Measurements from ENCODE around the gene DNAH1.

DNA sequence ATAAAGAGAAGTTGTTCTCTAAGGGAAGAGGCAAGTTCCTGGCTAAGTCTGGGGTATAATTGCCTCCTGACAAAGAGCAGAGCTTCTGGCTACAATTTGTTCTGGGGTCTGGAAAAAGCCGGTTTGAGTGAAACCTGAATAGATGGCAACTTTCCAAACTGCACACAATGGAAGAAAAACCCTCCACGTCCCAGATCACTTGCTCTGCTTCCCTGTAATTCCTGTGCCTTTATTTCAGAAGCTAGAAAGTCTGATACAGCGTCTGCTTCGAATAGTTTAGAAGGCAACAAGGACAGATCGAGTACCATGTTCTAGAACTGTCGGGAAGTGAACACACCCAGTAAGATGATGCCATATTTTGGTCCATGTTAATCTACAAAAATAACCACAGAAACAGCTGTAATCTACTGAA, 36.1 kb upstream of the DNAH1 start:
- TF ChIP-seq, protein P1, sequence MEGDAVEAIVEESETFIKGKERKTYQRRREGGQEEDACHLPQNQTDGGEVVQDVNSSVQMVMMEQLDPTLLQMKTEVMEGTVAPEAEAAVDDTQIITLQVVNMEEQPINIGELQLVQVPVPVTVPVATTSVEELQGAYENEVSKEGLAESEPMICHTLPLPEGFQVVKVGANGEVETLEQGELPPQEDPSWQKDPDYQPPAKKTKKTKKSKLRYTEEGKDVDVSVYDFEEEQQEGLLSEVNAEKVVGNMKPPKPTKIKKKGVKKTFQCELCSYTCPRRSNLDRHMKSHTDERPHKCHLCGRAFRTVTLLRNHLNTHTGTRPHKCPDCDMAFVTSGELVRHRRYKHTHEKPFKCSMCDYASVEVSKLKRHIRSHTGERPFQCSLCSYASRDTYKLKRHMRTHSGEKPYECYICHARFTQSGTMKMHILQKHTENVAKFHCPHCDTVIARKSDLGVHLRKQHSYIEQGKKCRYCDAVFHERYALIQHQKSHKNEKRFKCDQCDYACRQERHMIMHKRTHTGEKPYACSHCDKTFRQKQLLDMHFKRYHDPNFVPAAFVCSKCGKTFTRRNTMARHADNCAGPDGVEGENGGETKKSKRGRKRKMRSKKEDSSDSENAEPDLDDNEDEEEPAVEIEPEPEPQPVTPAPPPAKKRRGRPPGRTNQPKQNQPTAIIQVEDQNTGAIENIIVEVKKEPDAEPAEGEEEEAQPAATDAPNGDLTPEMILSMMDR (IDR thresholded peaks at IDR 0.05), result no peak
- TF ChIP-seq POLR2A (IDR thresholded peaks at IDR 0.05), result no peak

All from Peyer's patch (tissue), 4 donors.